ENCODE measurements around the gene SNCAIP.

Gene SNCAIP

DNA sequence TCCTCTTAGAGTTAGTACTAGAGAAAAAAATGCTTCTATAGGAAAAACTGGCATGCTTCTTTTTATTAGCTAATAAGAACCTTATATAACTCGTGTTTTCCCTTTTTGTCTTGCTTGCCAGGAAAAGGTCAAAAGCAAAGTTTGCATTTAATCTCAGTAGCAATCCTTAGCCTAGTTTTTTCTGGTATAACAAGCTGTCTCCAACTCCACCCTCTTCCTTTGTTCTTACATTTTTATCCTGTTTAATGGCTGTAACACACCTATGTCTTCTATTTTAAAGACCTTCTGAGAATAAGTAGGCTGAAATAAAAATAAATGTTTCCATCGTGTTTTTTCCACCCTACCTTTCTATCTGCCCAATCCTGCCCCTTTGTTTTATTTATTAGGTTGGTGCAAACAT lies 158.3 kb downstream of the SNCAIP start:
- no peak overlapping the region for H2AFZ ChIP-seq (ENCODE audit: low read length)
- no peaks in the 10 kb centered on the region for H3F3A ChIP-seq (ENCODE audit: insufficient read depth, low read length)
- no peaks in the 10 kb centered on the region for H3K9me2 ChIP-seq (ENCODE audit: low read depth, low read length)
- TF ChIP-seq, protein P1, sequence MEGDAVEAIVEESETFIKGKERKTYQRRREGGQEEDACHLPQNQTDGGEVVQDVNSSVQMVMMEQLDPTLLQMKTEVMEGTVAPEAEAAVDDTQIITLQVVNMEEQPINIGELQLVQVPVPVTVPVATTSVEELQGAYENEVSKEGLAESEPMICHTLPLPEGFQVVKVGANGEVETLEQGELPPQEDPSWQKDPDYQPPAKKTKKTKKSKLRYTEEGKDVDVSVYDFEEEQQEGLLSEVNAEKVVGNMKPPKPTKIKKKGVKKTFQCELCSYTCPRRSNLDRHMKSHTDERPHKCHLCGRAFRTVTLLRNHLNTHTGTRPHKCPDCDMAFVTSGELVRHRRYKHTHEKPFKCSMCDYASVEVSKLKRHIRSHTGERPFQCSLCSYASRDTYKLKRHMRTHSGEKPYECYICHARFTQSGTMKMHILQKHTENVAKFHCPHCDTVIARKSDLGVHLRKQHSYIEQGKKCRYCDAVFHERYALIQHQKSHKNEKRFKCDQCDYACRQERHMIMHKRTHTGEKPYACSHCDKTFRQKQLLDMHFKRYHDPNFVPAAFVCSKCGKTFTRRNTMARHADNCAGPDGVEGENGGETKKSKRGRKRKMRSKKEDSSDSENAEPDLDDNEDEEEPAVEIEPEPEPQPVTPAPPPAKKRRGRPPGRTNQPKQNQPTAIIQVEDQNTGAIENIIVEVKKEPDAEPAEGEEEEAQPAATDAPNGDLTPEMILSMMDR (IDR thresholded peaks at IDR 0.05; ENCODE audit: low read length) = no peak
- no peak for TF ChIP-seq EZH2 (IDR thresholded peaks at IDR 0.05; ENCODE audit: borderline replicate concordance, low read length)
- H3K27ac ChIP-seq (ENCODE audit: low read depth, low read length, poor library complexity, severe bottlenecking) = no peak overlapping the region
- no peaks in the 10 kb centered on the region for H3K4me1 ChIP-seq (ENCODE audit: insufficient read depth, low read length, severe bottlenecking)
- H4K20me1 ChIP-seq (ENCODE audit: insufficient read depth, low read length) = no peaks in the 10 kb centered on the region
- no peaks in the 10 kb centered on the region for H3K79me2 ChIP-seq (ENCODE audit: insufficient read depth, low read length)
- no peak overlapping the region for H3K4me2 ChIP-seq (ENCODE audit: low read length)
- no peak overlapping the region for H3K4me3 ChIP-seq (ENCODE audit: low read depth, low read length, poor library complexity, severe bottlenecking)
- H3K27me3 ChIP-seq (ENCODE audit: insufficient read depth, low read length) = no peaks in the 10 kb centered on the region
- no peak overlapping the region for H3K9ac ChIP-seq (ENCODE audit: low read length)
- no peaks in the 10 kb centered on the region for H3K36me3 ChIP-seq (ENCODE audit: insufficient read depth, low read length)
- no peaks in the 10 kb centered on the region for H3K9me3 ChIP-seq (ENCODE audit: low read length)

DNA sequence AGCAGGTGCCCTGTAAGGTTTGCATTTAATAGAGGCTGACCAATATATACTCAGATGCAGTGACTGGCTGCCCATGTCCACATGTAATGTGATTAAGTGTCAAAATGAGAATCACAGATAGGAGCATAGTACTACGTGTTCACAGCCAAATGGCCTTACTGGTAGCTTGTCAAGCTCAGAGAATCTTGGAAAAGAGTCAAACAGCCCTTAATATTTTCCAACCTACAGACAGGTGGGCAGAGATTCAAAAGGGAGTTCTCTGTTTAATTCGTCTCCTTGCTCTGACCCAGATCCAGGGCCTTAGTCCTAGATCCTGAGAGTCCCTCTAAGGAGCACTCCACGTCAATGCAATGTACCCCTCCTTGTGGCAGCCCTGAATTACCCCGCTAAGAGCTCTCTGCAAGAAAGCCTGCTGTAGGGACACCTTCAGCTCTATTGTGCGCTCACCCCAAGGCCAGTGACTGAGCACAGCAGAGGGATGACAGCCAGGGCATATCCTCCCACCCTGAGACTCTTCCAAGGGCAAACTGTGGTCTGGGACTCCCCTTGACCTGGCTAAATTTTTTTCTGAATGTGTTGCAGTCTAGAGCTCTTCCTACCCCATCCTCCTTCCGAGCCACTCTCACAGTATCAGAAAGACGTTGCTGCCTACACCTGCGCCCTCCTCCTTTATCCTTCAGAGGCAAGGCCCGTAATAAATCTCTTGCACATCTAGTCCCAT lies 159.2 kb downstream of the SNCAIP start:
- no peaks in the 10 kb centered on the region for H3K9me3 ChIP-seq (ENCODE audit: low read length)
- H3F3A ChIP-seq (ENCODE audit: insufficient read depth, low read length) = no peaks in the 10 kb centered on the region
- H3K4me1 ChIP-seq (ENCODE audit: insufficient read depth, low read length, severe bottlenecking) = no peaks in the 10 kb centered on the region
- H3K36me3 ChIP-seq (ENCODE audit: insufficient read depth, low read length) = no peaks in the 10 kb centered on the region
- no peaks in the 10 kb centered on the region for H4K20me1 ChIP-seq (ENCODE audit: insufficient read depth, low read length)
- no peaks in the 10 kb centered on the region for H3K9me2 ChIP-seq (ENCODE audit: low read depth, low read length)
- TF ChIP-seq EZH2 (IDR thresholded peaks at IDR 0.05; ENCODE audit: borderline replicate concordance, low read length) = no peak
- TF ChIP-seq, protein P1 (IDR thresholded peaks at IDR 0.05; ENCODE audit: low read length) = no peak
- H3K4me2 ChIP-seq (ENCODE audit: low read length) = no peak overlapping the region
- H3K79me2 ChIP-seq (ENCODE audit: insufficient read depth, low read length) = no peaks in the 10 kb centered on the region
- H3K27me3 ChIP-seq (ENCODE audit: insufficient read depth, low read length) = no peaks in the 10 kb centered on the region
- no peak overlapping the region for H3K4me3 ChIP-seq (ENCODE audit: low read depth, low read length, poor library complexity, severe bottlenecking)
- H2AFZ ChIP-seq (ENCODE audit: low read length) = no peak overlapping the region
- no peak overlapping the region for H3K9ac ChIP-seq (ENCODE audit: low read length)
- no peak overlapping the region for H3K27ac ChIP-seq (ENCODE audit: low read depth, low read length, poor library complexity, severe bottlenecking)

DNA sequence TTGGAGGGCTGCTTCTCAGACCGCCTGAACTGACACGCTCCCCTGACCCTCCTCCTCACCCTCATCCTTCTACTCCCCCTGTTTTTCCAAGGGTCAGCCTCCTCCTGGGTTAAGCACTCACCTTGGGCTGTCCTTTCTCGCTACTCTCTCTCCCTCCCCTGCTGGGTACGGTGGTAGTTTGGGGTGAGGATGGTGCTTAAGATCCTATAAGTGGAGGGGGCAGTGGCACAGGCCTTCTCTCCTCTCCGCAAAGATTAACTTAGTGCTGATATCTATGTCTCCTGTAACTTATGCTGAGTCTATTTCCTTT lies 159.7 kb downstream of the SNCAIP start:
- H2AFZ ChIP-seq (ENCODE audit: low read length) = no peak overlapping the region
- H3K27me3 ChIP-seq (ENCODE audit: insufficient read depth, low read length) = no peaks in the 10 kb centered on the region
- H3K4me3 ChIP-seq (ENCODE audit: low read depth, low read length, poor library complexity, severe bottlenecking) = no peak overlapping the region
- TF ChIP-seq EZH2 (IDR thresholded peaks at IDR 0.05; ENCODE audit: borderline replicate concordance, low read length) = no peak
- TF ChIP-seq, protein P1 (IDR thresholded peaks at IDR 0.05; ENCODE audit: low read length) = no peak
- no peaks in the 10 kb centered on the region for H3K4me1 ChIP-seq (ENCODE audit: insufficient read depth, low read length, severe bottlenecking)
- no peaks in the 10 kb centered on the region for H4K20me1 ChIP-seq (ENCODE audit: insufficient read depth, low read length)
- H3K36me3 ChIP-seq (ENCODE audit: insufficient read depth, low read length) = no peaks in the 10 kb centered on the region
- no peak overlapping the region for H3K27ac ChIP-seq (ENCODE audit: low read depth, low read length, poor library complexity, severe bottlenecking)
- no peaks in the 10 kb centered on the region for H3K9me2 ChIP-seq (ENCODE audit: low read depth, low read length)
- no peaks in the 10 kb centered on the region for H3K79me2 ChIP-seq (ENCODE audit: insufficient read depth, low read length)
- no peak overlapping the region for H3K9ac ChIP-seq (ENCODE audit: low read length)
- no peaks in the 10 kb centered on the region for H3F3A ChIP-seq (ENCODE audit: insufficient read depth, low read length)
- H3K9me3 ChIP-seq (ENCODE audit: low read length) = no peaks in the 10 kb centered on the region
- H3K4me2 ChIP-seq (ENCODE audit: low read length) = no peak overlapping the region

Data from OCI-LY1 (cell line).